HG02588 (cell line): ENCODE results near the gene KCNJ9.
"Not testable (repeated sequence)": the region's sequence is repeated elsewhere in the genome, so short reads cannot be mapped to it uniquely, and the experiment has no call there.

Experiments
- ATAC-seq: cut with Tn5 transposase; IDR thresholded peaks from one replicate; pipeline ENCODE4 v1.9.1; 2021; ENCODE audit warnings: mild to moderate bottlenecking, moderate library complexity; ENCODE audit not compliant: unreplicated experiment

Gene KCNJ9

DNA sequence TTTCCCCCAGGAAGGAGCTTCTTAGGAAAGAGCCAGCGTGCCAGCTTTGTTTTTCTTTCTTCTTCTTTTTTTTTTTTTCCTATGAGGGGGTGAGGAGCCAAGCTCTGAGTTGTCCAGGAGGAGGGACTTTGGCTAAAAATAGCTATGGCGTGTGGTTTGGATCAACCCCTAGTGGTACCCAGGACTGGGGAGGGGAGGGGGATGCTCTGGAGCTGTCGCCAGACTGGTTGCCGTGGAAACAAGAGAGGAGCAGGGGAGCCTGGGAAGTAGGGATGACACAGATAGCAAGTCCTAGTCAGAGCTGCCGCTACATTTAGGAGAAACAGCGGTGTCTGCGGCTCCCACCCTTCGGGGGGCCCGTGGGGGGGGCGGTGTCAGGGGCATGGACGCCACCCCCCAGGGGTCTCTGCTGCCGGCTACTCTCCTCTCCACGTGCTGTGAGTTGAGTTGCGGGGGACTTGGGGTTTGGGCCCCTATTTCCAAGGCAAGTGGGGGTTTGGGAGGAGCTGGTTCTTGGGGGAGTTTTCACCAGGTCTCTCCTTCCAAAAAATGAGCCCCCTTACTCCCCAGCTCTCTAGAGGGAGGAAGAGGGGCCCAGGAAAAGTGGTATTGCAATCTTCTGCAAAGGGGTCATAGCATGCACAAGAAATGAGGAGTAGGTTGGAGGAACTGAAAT lies at the start of gene KCNJ9:
KCNJ9 (plus strand) TSS at position 278 of the 676 bp plus-strand sequence. CDS start 2,493 bp downstream, outside the sequence.
- no peak for ATAC-seq

GRCh38 chr1:160032165-160032820 lies 49.0 kb upstream of the KCNJ9 start:
- no peak for ATAC-seq

GRCh38 chr1:160040476-160040875 lies 40.9 kb upstream of the KCNJ9 start:
- no peak for ATAC-seq

DNA sequence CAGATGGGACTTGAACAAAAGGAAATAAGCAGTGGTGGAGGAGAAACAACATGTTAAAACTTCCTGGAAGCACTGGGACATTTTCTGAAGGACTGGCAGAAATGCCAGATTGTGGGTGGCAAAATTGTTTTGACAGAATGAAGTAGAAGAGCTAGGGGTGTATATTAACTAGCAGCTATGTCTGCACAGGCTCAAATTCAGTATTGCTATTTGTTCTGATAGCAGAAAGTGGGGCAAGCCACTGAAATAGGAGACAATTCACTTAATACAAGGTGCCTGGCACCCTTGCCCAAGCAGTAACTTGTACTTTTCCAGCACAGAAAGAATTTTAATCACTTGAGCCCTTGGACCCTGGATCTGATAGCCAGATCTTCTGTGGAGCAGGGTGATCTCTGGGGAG lies 37.8 kb upstream of the KCNJ9 start:
- ATAC-seq: no peak

- no peak for ATAC-seq
Observed at GRCh38 chr1:160045653-160046052, 35.7 kb upstream of the KCNJ9 start.

- ATAC-seq: no peak
Observed at GRCh38 chr1:160046494-160047110, 34.7 kb upstream of the KCNJ9 start.

- no peak for ATAC-seq
Observed at GRCh38 chr1:160047111-160047991, 34.0 kb upstream of the KCNJ9 start.

GRCh38 chr1:160048335-160048734 lies 33.0 kb upstream of the KCNJ9 start:
- ATAC-seq: no peak

- ATAC-seq: no peak
Observed at GRCh38 chr1:160049101-160049500, 32.2 kb upstream of the KCNJ9 start.

- not testable (repeated sequence) for ATAC-seq
Observed at GRCh38 chr1:160050182-160050581, 31.2 kb upstream of the KCNJ9 start.

GRCh38 chr1:160050619-160051018 lies 30.7 kb upstream of the KCNJ9 start:
- ATAC-seq: no peak

GRCh38 chr1:160052936-160053335 lies 28.4 kb upstream of the KCNJ9 start:
- ATAC-seq: no peak

GRCh38 chr1:160053548-160054365 lies 27.6 kb upstream of the KCNJ9 start:
- no peak for ATAC-seq

- ATAC-seq: no peak
Observed at GRCh38 chr1:160056648-160057169, 24.6 kb upstream of the KCNJ9 start.

GRCh38 chr1:160058087-160058486 lies 23.3 kb upstream of the KCNJ9 start:
- no peak for ATAC-seq

GRCh38 chr1:160061369-160062229 lies 19.7 kb upstream of the KCNJ9 start:
- no peak for ATAC-seq

DNA sequence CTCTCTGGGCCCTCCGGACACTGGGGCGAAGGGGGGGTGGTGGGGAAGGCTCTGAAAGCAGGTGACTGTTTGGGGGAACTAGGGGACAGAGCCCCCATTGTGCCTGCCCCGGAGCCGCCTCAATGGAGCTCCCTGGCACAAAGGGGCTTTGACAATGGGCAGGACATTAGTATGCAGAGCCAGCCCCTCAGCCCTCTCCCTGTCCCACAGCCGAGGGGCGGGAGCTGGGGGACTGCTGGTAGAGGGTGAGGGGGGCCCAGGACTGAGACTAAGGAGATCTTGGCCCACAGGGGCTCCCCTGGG lies 19.2 kb upstream of the KCNJ9 start:
- no peak for ATAC-seq

DNA sequence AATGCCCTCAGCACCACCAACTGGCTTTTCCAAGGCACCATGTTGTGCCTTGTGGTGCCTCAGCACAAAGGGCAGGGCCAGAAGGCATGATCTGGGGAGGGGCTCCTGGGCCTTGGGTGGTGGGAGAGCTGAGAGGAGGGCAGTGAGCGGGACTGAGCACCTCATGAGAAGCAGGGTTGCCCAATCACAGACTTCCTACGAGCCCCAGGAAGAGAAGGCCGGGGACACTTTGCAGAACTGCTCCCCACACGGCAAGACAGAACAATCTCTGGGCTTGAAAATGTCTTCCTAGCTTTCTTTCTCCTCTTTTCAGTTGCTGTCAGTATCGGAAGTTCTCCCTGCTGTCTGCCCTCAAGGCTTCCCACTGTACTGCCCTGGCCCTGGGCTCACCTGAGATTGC lies 18.2 kb upstream of the KCNJ9 start:
- ATAC-seq: no peak

- ATAC-seq: no peak
Observed at GRCh38 chr1:160064164-160064563, 17.2 kb upstream of the KCNJ9 start.
